Measurements from ENCODE around the gene ADAMTS12.

Gene ADAMTS12

GRCh38 chr5:33927685-33928084 is 35.9 kb upstream of the ADAMTS12 start:
- TF ChIP-seq CTCF (IDR thresholded peaks at IDR 0.05) = no peak

- TF ChIP-seq CTCF (IDR thresholded peaks at IDR 0.05) = no peak
These were observed 33.5 kb upstream of the ADAMTS12 start for GRCh38 chr5:33925278-33925677.

DNA sequence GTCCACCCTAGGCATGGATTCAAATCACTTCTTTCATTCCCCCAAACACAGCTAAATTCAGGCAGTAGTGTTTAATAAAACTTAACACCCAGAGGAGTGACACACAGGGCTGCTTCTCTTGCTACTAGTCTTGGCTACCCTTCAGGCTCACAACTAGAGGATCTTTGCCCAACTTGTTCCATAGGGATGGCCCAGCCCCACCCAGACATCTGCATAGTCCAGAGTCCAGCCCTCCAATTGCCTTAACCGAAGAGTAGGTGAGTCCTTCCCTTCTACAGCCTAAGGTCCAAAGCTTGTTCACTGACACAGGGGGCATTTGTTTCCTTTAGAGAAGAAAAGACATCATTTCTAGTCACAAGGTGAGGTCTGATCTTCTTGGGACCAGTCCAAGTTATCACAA is 29.2 kb upstream of the ADAMTS12 start:
- no peak for TF ChIP-seq CTCF (IDR thresholded peaks at IDR 0.05)

GRCh38 chr5:33905381-33905780 is 13.6 kb upstream of the ADAMTS12 start:
- no peak for TF ChIP-seq CTCF (IDR thresholded peaks at IDR 0.05)

GRCh38 chr5:33903118-33903517 is 11.3 kb upstream of the ADAMTS12 start:
- no peak for TF ChIP-seq CTCF (IDR thresholded peaks at IDR 0.05)

DNA sequence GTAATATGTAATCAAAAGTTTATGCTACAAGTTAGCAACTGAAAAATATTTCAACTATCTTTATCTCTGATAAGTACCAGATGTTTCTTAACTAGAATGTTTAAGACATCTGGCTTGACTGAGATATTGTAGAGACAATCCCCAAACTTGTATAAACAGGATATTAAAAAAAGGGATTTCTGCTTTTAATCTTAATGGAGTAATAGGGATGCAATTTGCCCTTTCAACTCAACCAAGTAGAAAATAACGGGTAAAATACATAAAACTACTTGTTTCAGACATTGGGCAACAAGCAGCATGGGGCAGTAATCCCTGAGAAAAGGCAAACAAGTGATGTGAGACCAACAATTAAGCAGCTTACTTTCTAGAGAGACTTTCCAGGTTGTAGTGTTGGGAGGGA is 9.4 kb upstream of the ADAMTS12 start:
- TF ChIP-seq CTCF (IDR thresholded peaks at IDR 0.05) = no peak

GRCh38 chr5:33894566-33894965 is 2.8 kb upstream of the ADAMTS12 start:
- TF ChIP-seq CTCF (IDR thresholded peaks at IDR 0.05) = no peak

DNA sequence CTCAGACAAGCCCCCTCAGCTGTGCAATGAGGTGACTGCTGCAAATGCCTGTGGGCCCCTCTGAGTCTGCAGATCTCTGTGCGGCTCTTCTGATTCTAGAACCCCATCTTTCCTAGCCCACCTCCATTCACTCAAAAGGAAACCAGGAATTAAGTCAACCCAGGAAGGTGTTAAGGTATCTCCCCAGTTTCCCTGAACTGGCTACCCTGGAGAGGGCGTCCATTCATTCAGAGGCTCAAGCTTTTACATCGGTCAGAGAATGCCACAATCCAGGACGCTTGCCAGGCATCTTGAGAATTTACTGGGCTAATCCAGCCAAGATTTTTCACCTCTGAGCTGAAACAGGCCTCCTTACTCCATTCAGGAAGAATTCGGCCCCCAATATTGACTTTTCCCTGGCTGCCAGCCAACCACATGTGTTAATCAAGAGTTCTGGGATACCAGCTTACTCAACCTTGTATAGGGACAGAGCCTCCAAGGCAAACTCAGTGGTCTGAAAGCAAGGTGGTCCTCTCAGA is 889 bp upstream of the ADAMTS12 start:
- no peak for TF ChIP-seq CTCF (IDR thresholded peaks at IDR 0.05)

Measured in LNCAP (cell line).